Activated CD4-positive, alpha-beta T cell treated with anti-CD3 and anti-CD28 coated beads for 1 hour (primary cell): ENCODE data around the gene AKR1C1.
"Not testable (repeated sequence)": the region's sequence is repeated elsewhere in the genome, so short reads cannot be mapped to it uniquely, and the experiment has no call there.

Source experiments
- DNase-seq: peaks from one replicate; pipeline ENCODE4 v3.0.0-alpha.2; 2020

Gene AKR1C1

GRCh38 chr10:5019770-5020612, 56.8 kb downstream of the AKR1C1 start:
- DNase-seq = not testable (repeated sequence)

- not testable (repeated sequence) for DNase-seq
These were observed 58.5 kb downstream of the AKR1C1 start for GRCh38 chr10:5021624-5022290.

GRCh38 chr10:5023177-5023805, 60.1 kb downstream of the AKR1C1 start:
- DNase-seq = no peak

- DNase-seq = not testable (repeated sequence)
These were observed 62.3 kb downstream of the AKR1C1 start for GRCh38 chr10:5025461-5025881.

GRCh38 chr10:5030989-5031388, 67.8 kb downstream of the AKR1C1 start:
- no peak for DNase-seq

GRCh38 chr10:5031588-5031987, 68.4 kb downstream of the AKR1C1 start:
- DNase-seq = not testable (repeated sequence)

GRCh38 chr10:5032444-5032843, 69.2 kb downstream of the AKR1C1 start:
- DNase-seq = not testable (repeated sequence)
